CD14-positive monocyte (primary cell): ENCODE data around the gene JDP2. TPM values are rescaled to one million over a fixed set of nuclear protein-coding genes. Genes with fewer than 3 reads are reported as not detected.
A peak's percentile ranks its signal among the peaks of the same experiment; 100 is the strongest.

ENCODE experiments used
- DNase-seq, 3 donors: peaks; one replicate each; pipeline ENCODE4 v3.0.0-alpha.2; 2011 to 2022
- H2AFZ ChIP-seq: 2 replicates; pipeline ENCODE4 v1.6.0; 2012; ENCODE audit warnings: mild to moderate bottlenecking, low read depth, low read length, inconsistent platforms; ENCODE audit not compliant: insufficient read depth, poor library complexity, severe bottlenecking
- H3K27ac ChIP-seq, 2 donors: 1 replicate in 1 of 2; 2 replicates in 1 of 2; pipeline ENCODE4 v1.5.1; 2012 to 2013; ENCODE audit warnings: low read length in 2 of 2, control low read depth in 1 of 2, inconsistent platforms in 1 of 2, low read depth in 1 of 2, mild to moderate bottlenecking in 1 of 2
- H3K27me3 ChIP-seq, 2 donors: one replicate each; pipeline versions ENCODE4 v1.6.0 to v1.6.1; 2011 to 2013; ENCODE audit warnings: low read length in 2 of 2; ENCODE audit not compliant: control insufficient read depth in 2 of 2, insufficient read depth in 2 of 2
- H3K36me3 ChIP-seq, 2 donors: replicated peaks in 1 of 2; 1 replicate in 1 of 2; 2 replicates in 1 of 2; pipeline versions ENCODE4 v1.5.1 to v1.6.1; 2012 to 2013; ENCODE audit warnings: low read length in 2 of 2, control low read depth in 1 of 2, inconsistent platforms in 1 of 2, mild to moderate bottlenecking in 1 of 2; ENCODE audit not compliant: insufficient read depth in 2 of 2, control insufficient read depth in 1 of 2
- H3K4me1 ChIP-seq, 2 donors: 1 replicate in 1 of 2; 2 replicates in 1 of 2; pipeline versions ENCODE4 v1.5.1 to v1.6.1; 2012 to 2013; ENCODE audit warnings: low read length in 2 of 2, control low read depth in 1 of 2, inconsistent platforms in 1 of 2, mild to moderate bottlenecking in 1 of 2, moderate library complexity in 1 of 2; ENCODE audit not compliant: insufficient read depth in 2 of 2, control insufficient read depth in 1 of 2
- H3K4me2 ChIP-seq: replicated peaks from 2 replicates; pipeline ENCODE3; 2012; ENCODE audit warnings: low read length, moderate library complexity, mild to moderate bottlenecking; ENCODE audit not compliant: poor library complexity, severe bottlenecking; ENCODE audit errors: extremely low read depth
- H3K4me3 ChIP-seq, 3 experiments: fragments of 200-600 bp in 1 of 3; sonication (generic) in 1 of 3; replicated peaks in 1 of 3; 1 replicate in 2 of 3; 2 replicates in 1 of 3; pipeline ENCODE4 v1.5.1; 2011 to 2013; ENCODE audit warnings: low read length in 3 of 3, mild to moderate bottlenecking in 3 of 3, control low read depth in 2 of 3, low read depth in 2 of 3, inconsistent platforms in 1 of 3, moderate library complexity in 1 of 3
- H3K79me2 ChIP-seq: 2 replicates; pipeline ENCODE4 v1.6.0; 2012; ENCODE audit warnings: mild to moderate bottlenecking, control low read depth, inconsistent platforms, low read length, moderate library complexity; ENCODE audit not compliant: insufficient read depth
- H3K9ac ChIP-seq: 2 replicates; pipeline ENCODE4 v1.6.0; 2017; ENCODE audit warnings: low read length, mild to moderate bottlenecking; ENCODE audit not compliant: insufficient read depth, poor library complexity, severe bottlenecking
- H3K9me3 ChIP-seq, 2 donors: replicated peaks in 1 of 2; 1 replicate in 1 of 2; 2 replicates in 1 of 2; pipeline versions ENCODE4 v1.5.1 to v1.6.1; 2012 to 2013; ENCODE audit warnings: low read length in 2 of 2, control low read depth in 1 of 2; ENCODE audit not compliant: control insufficient read depth in 1 of 2, insufficient read depth in 1 of 2
- H4K20me1 ChIP-seq: 2 replicates; pipeline ENCODE4 v1.6.0; 2012; ENCODE audit warnings: mild to moderate bottlenecking, low read length, control low read depth, moderate library complexity; ENCODE audit not compliant: insufficient read depth
- H3K27ac Mint-ChIP-seq, 7 donors: one replicate each; pipeline ENCODE4 v1.8.0; 2020; ENCODE audit warnings: mild to moderate bottlenecking in 7 of 7, mixed read lengths in 7 of 7, moderate library complexity in 6 of 7, inconsistent platforms in 2 of 7
- H3K27me3 Mint-ChIP-seq, 3 donors: one replicate each; pipeline ENCODE4 v1.8.0; 2021 to 2022; ENCODE audit warnings: low read depth in 3 of 3, mild to moderate bottlenecking in 3 of 3, mixed read lengths in 3 of 3, moderate library complexity in 3 of 3, inconsistent platforms in 1 of 3
- H3K36me3 Mint-ChIP-seq, 2 donors: one replicate each; pipeline ENCODE4 v1.8.0; 2020; ENCODE audit warnings: mixed read lengths in 2 of 2, inconsistent platforms in 1 of 2, mild to moderate bottlenecking in 1 of 2
- H3K4me1 Mint-ChIP-seq: one replicate; pipeline ENCODE4 v1.8.0; 2020; ENCODE audit warnings: mild to moderate bottlenecking, mixed read lengths
- H3K4me3 Mint-ChIP-seq, 2 donors: one replicate each; pipeline ENCODE4 v1.8.0; 2020; ENCODE audit warnings: mild to moderate bottlenecking in 2 of 2, mixed read lengths in 2 of 2, moderate library complexity in 1 of 2
- H3K9me3 Mint-ChIP-seq, 7 donors: one replicate each; pipeline ENCODE4 v1.8.0; 2020 to 2022; ENCODE audit warnings: mixed read lengths in 7 of 7, mild to moderate bottlenecking in 6 of 7, moderate library complexity in 6 of 7, inconsistent platforms in 2 of 7
- WGBS: methylation state at CpG from one replicate; pipeline ENCODE4 v1.1.5; 2013; ENCODE audit warnings: missing lambda C conversion rate; ENCODE audit not compliant: insufficient coverage; 5-methylcytosine and 5-hydroxymethylcytosine counted together
- intact Hi-C, 2 donors: fragments of 100-400 bp; cut with micrococcal nuclease; formaldehyde crosslinking; loops; one replicate each; pipeline versions ENCODE4 v1.15.0 to v1.15.1; 2023
- polyA plus RNA-seq, 3 donors: library from polyadenylated mRNA; depleted of rRNA in 1 of 3; unstranded in 2 of 3; stranded (reverse) in 1 of 3; fragments of 300-500 nt in 2 of 3; fragments of >200 nt in 1 of 3; fragmentation: Illumina TruSeq in 2 of 3; gene quantifications; 1 replicate in 2 of 3; 2 replicates in 1 of 3; pipeline ENCODE4 v1.2.3, GENCODE V29; 2012 to 2021
- TF ChIP-seq, protein P1 (sequence below): fragments of 200-600 bp; IDR thresholded peaks from one replicate; pipeline ENCODE4 v1.8.0; 2022; ENCODE audit warnings: antibody characterized with exemption, mild to moderate bottlenecking

The JDP2 gene
- polyA plus RNA-seq, 3 donors, result 3.5 to 69.2 (median 14.2) TPM

- no peak overlapping the region for H3K4me3 Mint-ChIP-seq
- H3K79me2 ChIP-seq, result peaks cover 79% of the 10 kb centered on the region
Measured at GRCh38 chr14:75457648-75458165, 29.9 kb downstream of the JDP2 start.

GRCh38 chr14:75458305-75458704 lies 30.5 kb downstream of the JDP2 start:
- peaks cover 76% of the 10 kb centered on the region for H3K79me2 ChIP-seq
- Mint-ChIP-seq H3K27ac (peak overlapping the region in 4 of 7 donors; percentile 46 to 82 (median 53)), H3K4me3 (no peak overlapping the region), H3K4me1 (peaks cover 50% of the 10 kb centered on the region), H3K9me3 (peaks cover 0 to 3% (median 0%) of the 10 kb centered on the region in 7 donors), H3K36me3 (peaks cover 81 to 93% of the 10 kb centered on the region in 2 donors), H3K27me3 (peaks cover 0 to 5% (median 0%) of the 10 kb centered on the region in 3 donors)
- peaks cover 10 to 21% of the 10 kb centered on the region in 2 donors for H3K4me1 ChIP-seq
- H4K20me1 ChIP-seq, result peaks cover 100% of the 10 kb centered on the region
- TF ChIP-seq, protein P1, sequence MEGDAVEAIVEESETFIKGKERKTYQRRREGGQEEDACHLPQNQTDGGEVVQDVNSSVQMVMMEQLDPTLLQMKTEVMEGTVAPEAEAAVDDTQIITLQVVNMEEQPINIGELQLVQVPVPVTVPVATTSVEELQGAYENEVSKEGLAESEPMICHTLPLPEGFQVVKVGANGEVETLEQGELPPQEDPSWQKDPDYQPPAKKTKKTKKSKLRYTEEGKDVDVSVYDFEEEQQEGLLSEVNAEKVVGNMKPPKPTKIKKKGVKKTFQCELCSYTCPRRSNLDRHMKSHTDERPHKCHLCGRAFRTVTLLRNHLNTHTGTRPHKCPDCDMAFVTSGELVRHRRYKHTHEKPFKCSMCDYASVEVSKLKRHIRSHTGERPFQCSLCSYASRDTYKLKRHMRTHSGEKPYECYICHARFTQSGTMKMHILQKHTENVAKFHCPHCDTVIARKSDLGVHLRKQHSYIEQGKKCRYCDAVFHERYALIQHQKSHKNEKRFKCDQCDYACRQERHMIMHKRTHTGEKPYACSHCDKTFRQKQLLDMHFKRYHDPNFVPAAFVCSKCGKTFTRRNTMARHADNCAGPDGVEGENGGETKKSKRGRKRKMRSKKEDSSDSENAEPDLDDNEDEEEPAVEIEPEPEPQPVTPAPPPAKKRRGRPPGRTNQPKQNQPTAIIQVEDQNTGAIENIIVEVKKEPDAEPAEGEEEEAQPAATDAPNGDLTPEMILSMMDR, result no peak
- no peaks in the 10 kb centered on the region for H3K27me3 ChIP-seq
- WGBS, result no CpG with 5 or more reads among the region's 3 CpGs
- no peak overlapping the region for H3K4me2 ChIP-seq
- no peak for DNase-seq
- peak overlapping the region in 1 of 2 donors; percentile 30 for H3K27ac ChIP-seq
- no peak overlapping the region for H3K4me3 ChIP-seq
- H3K9ac ChIP-seq, result no peak overlapping the region
- H2AFZ ChIP-seq, result no peak overlapping the region
- H3K36me3 ChIP-seq, result peaks cover 64 to 97% of the 10 kb centered on the region in 2 donors
- intact Hi-C loops, result no loop called here
- no peaks in the 10 kb centered on the region for H3K9me3 ChIP-seq

More at GRCh38 chr14:75457648-75458165, 29.9 kb downstream of the JDP2 start:
- no peak for DNase-seq
- peaks cover 100% of the 10 kb centered on the region for H4K20me1 ChIP-seq
- peaks cover 63 to 97% of the 10 kb centered on the region in 2 donors for H3K36me3 ChIP-seq
- no peak overlapping the region for H3K9ac ChIP-seq
- H3K4me1 ChIP-seq, result peaks cover 12 to 27% of the 10 kb centered on the region in 2 donors
- TF ChIP-seq, protein P1, result no peak
- no peak overlapping the region for H3K4me3 ChIP-seq
- intact Hi-C loops, result no loop called here
- peak overlapping the region in 2 of 7 donors; percentile 7 to 21 for H3K27ac Mint-ChIP-seq
- no peaks in the 10 kb centered on the region for H3K27me3 ChIP-seq
- peaks cover 0 to 3% (median 0%) of the 10 kb centered on the region in 7 donors for H3K9me3 Mint-ChIP-seq
- H3K4me1 Mint-ChIP-seq, result peaks cover 55% of the 10 kb centered on the region
- whole genome bisulfite sequencing, result 86% methylated on average over 9 of the region's 10 CpGs
- no peak overlapping the region for H2AFZ ChIP-seq
- H3K36me3 Mint-ChIP-seq, result peaks cover 76 to 90% of the 10 kb centered on the region in 2 donors
- H3K27me3 Mint-ChIP-seq, result peaks cover 0 to 3% (median 0%) of the 10 kb centered on the region in 3 donors
- no peaks in the 10 kb centered on the region for H3K9me3 ChIP-seq
- H3K4me2 ChIP-seq, result no peak overlapping the region
- peak overlapping the region in 1 of 2 donors; percentile 45 for H3K27ac ChIP-seq
